Measurements from ENCODE around the gene DYRK4.

DYRK4 gene

GRCh38 chr12:4545195-4545594, 16.8 kb upstream of the DYRK4 start:
- no peak for DNase-seq
- no peaks in the 10 kb centered on the region for H3K27me3 Mint-ChIP-seq
- no peak overlapping the region for H3K4me3 Mint-ChIP-seq
- no peaks in the 10 kb centered on the region for H3K9me3 Mint-ChIP-seq
- no peak overlapping the region for H3K27ac Mint-ChIP-seq
- H3K4me1 Mint-ChIP-seq = peaks cover 14% of the 10 kb centered on the region
- H3K36me3 Mint-ChIP-seq = peaks cover 52% of the 10 kb centered on the region
- CTCF ChIA-PET = no interaction called here

GRCh38 chr12:4552191-4552590, 9.8 kb upstream of the DYRK4 start:
- Mint-ChIP-seq H3K27me3 (no peaks in the 10 kb centered on the region), H3K4me1 (no peaks in the 10 kb centered on the region), H3K4me3 (no peak overlapping the region), H3K9me3 (no peaks in the 10 kb centered on the region), H3K27ac (no peak overlapping the region), H3K36me3 (peaks cover 43% of the 10 kb centered on the region)
- CTCF ChIA-PET = no interaction called here
- no peak for DNase-seq

GRCh38 chr12:4553943-4554342, 8.1 kb upstream of the DYRK4 start:
- no peaks in the 10 kb centered on the region for H3K9me3 Mint-ChIP-seq
- no peaks in the 10 kb centered on the region for H3K4me1 Mint-ChIP-seq
- H3K36me3 Mint-ChIP-seq = peaks cover 38% of the 10 kb centered on the region
- H3K27ac Mint-ChIP-seq = no peak overlapping the region
- H3K27me3 Mint-ChIP-seq = no peaks in the 10 kb centered on the region
- DNase-seq = no peak
- no peak overlapping the region for H3K4me3 Mint-ChIP-seq
- CTCF ChIA-PET = no interaction called here

- H3K27ac Mint-ChIP-seq = no peak overlapping the region
- CTCF ChIA-PET = no interaction called here
- H3K27me3 Mint-ChIP-seq = no peaks in the 10 kb centered on the region
- H3K36me3 Mint-ChIP-seq = peaks cover 30% of the 10 kb centered on the region
- no peak for DNase-seq
- no peaks in the 10 kb centered on the region for H3K9me3 Mint-ChIP-seq
- no peak overlapping the region for H3K4me3 Mint-ChIP-seq
- H3K4me1 Mint-ChIP-seq = no peaks in the 10 kb centered on the region
These were observed 6.2 kb upstream of the DYRK4 start for GRCh38 chr12:4555804-4556203.

GRCh38 chr12:4556735-4557530, 5.1 kb upstream of the DYRK4 start:
- H3K4me1 Mint-ChIP-seq = peaks cover 3% of the 10 kb centered on the region
- CTCF ChIA-PET = no interaction called here
- H3K9me3 Mint-ChIP-seq = no peaks in the 10 kb centered on the region
- H3K4me3 Mint-ChIP-seq = no peak overlapping the region
- peaks cover 2% of the 10 kb centered on the region for H3K27me3 Mint-ChIP-seq
- H3K36me3 Mint-ChIP-seq = peaks cover 30% of the 10 kb centered on the region
- DNase-seq = no peak
- H3K27ac Mint-ChIP-seq = no peak overlapping the region

GRCh38 chr12:4557586-4557985, 4.4 kb upstream of the DYRK4 start:
- Mint-ChIP-seq H3K27ac (no peak overlapping the region), H3K36me3 (peaks cover 34% of the 10 kb centered on the region), H3K9me3 (no peaks in the 10 kb centered on the region), H3K4me1 (peaks cover 8% of the 10 kb centered on the region), H3K4me3 (no peak overlapping the region), H3K27me3 (peaks cover 8% of the 10 kb centered on the region)
- CTCF ChIA-PET = no interaction called here
- DNase-seq = no peak

GRCh38 chr12:4558171-4558570, 3.8 kb upstream of the DYRK4 start:
- Mint-ChIP-seq H3K9me3 (no peaks in the 10 kb centered on the region), H3K4me3 (no peak overlapping the region), H3K4me1 (peaks cover 12% of the 10 kb centered on the region), H3K27ac (no peak overlapping the region), H3K36me3 (peaks cover 35% of the 10 kb centered on the region), H3K27me3 (peaks cover 9% of the 10 kb centered on the region)
- CTCF ChIA-PET = no interaction called here
- no peak for DNase-seq

GRCh38 chr12:4563336-4563735, 1.3 kb downstream of the DYRK4 start:
- Mint-ChIP-seq H3K27ac (no peak overlapping the region), H3K4me1 (peaks cover 25% of the 10 kb centered on the region), H3K9me3 (no peaks in the 10 kb centered on the region), H3K27me3 (peaks cover 13% of the 10 kb centered on the region), H3K4me3 (no peak overlapping the region), H3K36me3 (peaks cover 20% of the 10 kb centered on the region)
- no peak for DNase-seq
- CTCF ChIA-PET = no interaction called here

GRCh38 chr12:4564818-4565217, 2.8 kb downstream of the DYRK4 start:
- DNase-seq = no peak
- Mint-ChIP-seq H3K9me3 (no peaks in the 10 kb centered on the region), H3K4me3 (peak overlapping the region; percentile 1), H3K4me1 (peaks cover 25% of the 10 kb centered on the region), H3K36me3 (peaks cover 20% of the 10 kb centered on the region), H3K27me3 (peaks cover 13% of the 10 kb centered on the region), H3K27ac (no peak overlapping the region)
- CTCF ChIA-PET = no interaction called here

- Mint-ChIP-seq H3K27ac (no peak overlapping the region), H3K27me3 (peaks cover 13% of the 10 kb centered on the region), H3K36me3 (peaks cover 12% of the 10 kb centered on the region), H3K4me1 (peaks cover 25% of the 10 kb centered on the region), H3K4me3 (no peak overlapping the region), H3K9me3 (no peaks in the 10 kb centered on the region)
- CTCF ChIA-PET = no interaction called here
- DNase-seq = no peak
These were observed 4.5 kb downstream of the DYRK4 start for GRCh38 chr12:4566474-4566873.

GRCh38 chr12:4567073-4567881, 5.3 kb downstream of the DYRK4 start:
- no peak overlapping the region for H3K4me3 Mint-ChIP-seq

GRCh38 chr12:4569261-4569660, 7.3 kb downstream of the DYRK4 start:
- peaks cover 4% of the 10 kb centered on the region for H3K27me3 Mint-ChIP-seq
- H3K9me3 Mint-ChIP-seq = no peaks in the 10 kb centered on the region
- peaks cover 4% of the 10 kb centered on the region for H3K36me3 Mint-ChIP-seq
- CTCF ChIA-PET = no interaction called here
- no peak overlapping the region for H3K4me3 Mint-ChIP-seq
- no peak overlapping the region for H3K27ac Mint-ChIP-seq
- no peak for DNase-seq
- H3K4me1 Mint-ChIP-seq = peaks cover 7% of the 10 kb centered on the region

More at GRCh38 chr12:4567073-4567881, 5.3 kb downstream of the DYRK4 start:
- Mint-ChIP-seq H3K36me3 (peaks cover 9% of the 10 kb centered on the region), H3K27me3 (peaks cover 8% of the 10 kb centered on the region), H3K27ac (no peak overlapping the region), H3K4me1 (peaks cover 20% of the 10 kb centered on the region), H3K9me3 (no peaks in the 10 kb centered on the region)
- DNase-seq = no peak
- CTCF ChIA-PET = no interaction called here

GRCh38 chr12:4572680-4573079, 10.7 kb downstream of the DYRK4 start:
- H3K27me3 Mint-ChIP-seq = no peaks in the 10 kb centered on the region
- H3K4me3 Mint-ChIP-seq = no peak overlapping the region
- H3K9me3 Mint-ChIP-seq = no peaks in the 10 kb centered on the region
- H3K4me1 Mint-ChIP-seq = no peaks in the 10 kb centered on the region
- CTCF ChIA-PET = interaction anchor here (0.5 kb wide), 1 partner anchor 85 kb away, joined by 3 read pairs; no protein-coding TSS in a partner anchor
- H3K36me3 Mint-ChIP-seq = no peaks in the 10 kb centered on the region
- DNase-seq = no peak
- H3K27ac Mint-ChIP-seq = no peak overlapping the region

- Mint-ChIP-seq H3K4me3 (no peak overlapping the region), H3K4me1 (no peaks in the 10 kb centered on the region), H3K36me3 (no peaks in the 10 kb centered on the region), H3K27ac (no peak overlapping the region), H3K9me3 (no peaks in the 10 kb centered on the region), H3K27me3 (peaks cover 22% of the 10 kb centered on the region)
- DNase-seq = peak; percentile 27
- CTCF ChIA-PET = interaction anchor here (1.0 to 2.0 kb wide), 2 partner anchors 9 to 12 kb away, joined by 3 to 6 read pairs; no protein-coding TSS in a partner anchor
These were observed 17.5 kb downstream of the DYRK4 start for GRCh38 chr12:4579305-4580102.

All from activated naive CD4-positive, alpha-beta T cell treated with anti-CD3 and anti-CD28 coated beads, Interleukin-2, amount 10 ng/mL, durations not matched to agents 7 days and 5 days (primary cell).